ENCODE measurements around the gene IL17A. TPM values are rescaled to one million over a fixed set of nuclear protein-coding genes. Genes with fewer than 3 reads are reported as not detected.
A peak's percentile ranks its signal among the peaks of the same experiment; 100 is the strongest.

The IL17A gene
- total and polyA plus RNA-seq, 4 experiments from 2014 or later = 0.13 to 0.16 TPM; not detected in 2

- Histone ChIP-seq H3K9me3 (ENCODE audit: control insufficient read depth in 1 of 2, low read length in 2 of 2) (no peaks in the 10 kb centered on the region), H3K36me3 (ENCODE audit: insufficient read depth, low read length) (no peaks in the 10 kb centered on the region), H3K27ac (ENCODE audit: low read depth, low read length) (no peak overlapping the region), H3K27me3 (ENCODE audit: insufficient read depth, low read length) (no peaks in the 10 kb centered on the region), H3K4me3 (ENCODE audit: low read length in 2 of 2) (no peak overlapping the region), H3K4me1 (ENCODE audit: insufficient read depth, low read length) (no peaks in the 10 kb centered on the region)
- H3K9me3 Mint-ChIP-seq = no peaks in the 10 kb centered on the region
- intact Hi-C loops (cut with micrococcal nuclease) = no loop called here
- H3K27ac Mint-ChIP-seq = no peak overlapping the region
- ChIA-PET CTCF (ENCODE audit: partially characterized antibody) (no interaction called here), POLR2A (ENCODE audit: partially characterized antibody) (no interaction called here)
- peaks cover 12 to 32% of the 10 kb centered on the region in 2 donors for H3K27me3 Mint-ChIP-seq
- DNase-seq = no peak
- H3K4me3 Mint-ChIP-seq = no peak overlapping the region
- H3K4me1 Mint-ChIP-seq = peaks cover 0 to 1% (median 0%) of the 10 kb centered on the region in 4 donors
- H3K36me3 Mint-ChIP-seq = no peaks in the 10 kb centered on the region
These were observed 41.7 kb upstream of the IL17A start for GRCh38 chr6:52144196-52145076.

GRCh38 chr6:52146851-52147445 lies 39.2 kb upstream of the IL17A start:
- no peaks in the 10 kb centered on the region for H3K36me3 ChIP-seq (ENCODE audit: insufficient read depth, low read length)
- H3K27me3 ChIP-seq (ENCODE audit: insufficient read depth, low read length) = no peaks in the 10 kb centered on the region
- intact Hi-C loops (cut with micrococcal nuclease) = no loop called here
- H3K4me3 Mint-ChIP-seq = no peak overlapping the region
- H3K9me3 Mint-ChIP-seq = no peaks in the 10 kb centered on the region
- H3K4me1 Mint-ChIP-seq = peaks cover 0 to 1% (median 0%) of the 10 kb centered on the region in 4 donors
- POLR2A ChIA-PET (ENCODE audit: partially characterized antibody) = no interaction called here
- H3K27ac ChIP-seq (ENCODE audit: low read depth, low read length) = no peak overlapping the region
- no peak overlapping the region for H3K4me3 ChIP-seq (ENCODE audit: low read length in 2 of 2)
- no peaks in the 10 kb centered on the region for H3K4me1 ChIP-seq (ENCODE audit: insufficient read depth, low read length)
- H3K27ac Mint-ChIP-seq = no peak overlapping the region
- peaks cover 12 to 23% of the 10 kb centered on the region in 2 donors for H3K27me3 Mint-ChIP-seq
- no peak for DNase-seq
- CTCF ChIA-PET (ENCODE audit: partially characterized antibody) = no interaction called here
- no peaks in the 10 kb centered on the region for H3K9me3 ChIP-seq (ENCODE audit: control insufficient read depth in 1 of 2, low read length in 2 of 2)
- H3K36me3 Mint-ChIP-seq = no peaks in the 10 kb centered on the region

GRCh38 chr6:52149076-52149475 lies 37.1 kb upstream of the IL17A start:
- Mint-ChIP-seq H3K27ac (no peak overlapping the region), H3K4me3 (no peak overlapping the region), H3K9me3 (no peaks in the 10 kb centered on the region), H3K36me3 (no peaks in the 10 kb centered on the region), H3K4me1 (peaks cover 0 to 1% (median 0%) of the 10 kb centered on the region in 4 donors), H3K27me3 (peaks cover 10 to 24% of the 10 kb centered on the region in 2 donors)
- Histone ChIP-seq H3K27me3 (ENCODE audit: insufficient read depth, low read length) (no peaks in the 10 kb centered on the region), H3K4me3 (ENCODE audit: low read length in 2 of 2) (no peak overlapping the region), H3K4me1 (ENCODE audit: insufficient read depth, low read length) (no peaks in the 10 kb centered on the region), H3K27ac (ENCODE audit: low read depth, low read length) (no peak overlapping the region), H3K36me3 (ENCODE audit: insufficient read depth, low read length) (no peaks in the 10 kb centered on the region), H3K9me3 (ENCODE audit: control insufficient read depth in 1 of 2, low read length in 2 of 2) (no peaks in the 10 kb centered on the region)
- intact Hi-C loops (cut with micrococcal nuclease) = no loop called here
- ChIA-PET POLR2A (ENCODE audit: partially characterized antibody) (no interaction called here), CTCF (ENCODE audit: partially characterized antibody) (no interaction called here)
- no peak for DNase-seq

- Mint-ChIP-seq H3K27me3 (peaks cover 5 to 20% of the 10 kb centered on the region in 2 donors), H3K9me3 (no peaks in the 10 kb centered on the region), H3K4me3 (no peak overlapping the region), H3K36me3 (no peaks in the 10 kb centered on the region), H3K4me1 (peaks cover 0 to 2% (median 0%) of the 10 kb centered on the region in 4 donors), H3K27ac (no peak overlapping the region)
- Histone ChIP-seq H3K27me3 (ENCODE audit: insufficient read depth, low read length) (no peaks in the 10 kb centered on the region), H3K9me3 (ENCODE audit: control insufficient read depth in 1 of 2, low read length in 2 of 2) (no peaks in the 10 kb centered on the region), H3K4me1 (ENCODE audit: insufficient read depth, low read length) (no peaks in the 10 kb centered on the region), H3K36me3 (ENCODE audit: insufficient read depth, low read length) (no peaks in the 10 kb centered on the region), H3K4me3 (ENCODE audit: low read length in 2 of 2) (no peak overlapping the region), H3K27ac (ENCODE audit: low read depth, low read length) (no peak overlapping the region)
- ChIA-PET CTCF (ENCODE audit: partially characterized antibody) (no interaction called here), POLR2A (ENCODE audit: partially characterized antibody) (no interaction called here)
- intact Hi-C loops (cut with micrococcal nuclease) = no loop called here
- DNase-seq = no peak
These were observed 36.2 kb upstream of the IL17A start for GRCh38 chr6:52149949-52150348.

GRCh38 chr6:52152070-52152423 lies 34.1 kb upstream of the IL17A start:
- no peak overlapping the region for H3K4me3 ChIP-seq (ENCODE audit: low read length in 2 of 2)
- no peaks in the 10 kb centered on the region for H3K9me3 ChIP-seq (ENCODE audit: control insufficient read depth in 1 of 2, low read length in 2 of 2)
- no peaks in the 10 kb centered on the region for H3K9me3 Mint-ChIP-seq
- H3K4me1 Mint-ChIP-seq = peaks cover 0 to 9% (median 4%) of the 10 kb centered on the region in 4 donors
- H3K4me3 Mint-ChIP-seq = no peak overlapping the region
- ChIA-PET CTCF (ENCODE audit: partially characterized antibody) (no interaction called here), POLR2A (ENCODE audit: partially characterized antibody) (no interaction called here)
- no peak overlapping the region for H3K27ac ChIP-seq (ENCODE audit: low read depth, low read length)
- H3K27me3 Mint-ChIP-seq = peaks cover 0 to 18% of the 10 kb centered on the region in 2 donors
- no peaks in the 10 kb centered on the region for H3K36me3 ChIP-seq (ENCODE audit: insufficient read depth, low read length)
- no peak for DNase-seq
- intact Hi-C loops (cut with micrococcal nuclease) = no loop called here
- H3K27ac Mint-ChIP-seq = no peak overlapping the region
- no peaks in the 10 kb centered on the region for H3K36me3 Mint-ChIP-seq
- H3K4me1 ChIP-seq (ENCODE audit: insufficient read depth, low read length) = peaks cover 4% of the 10 kb centered on the region
- H3K27me3 ChIP-seq (ENCODE audit: insufficient read depth, low read length) = no peaks in the 10 kb centered on the region

- Mint-ChIP-seq H3K36me3 (no peaks in the 10 kb centered on the region), H3K4me3 (no peak overlapping the region), H3K27me3 (peaks cover under 1 to 14% of the 10 kb centered on the region in 2 donors), H3K27ac (no peak overlapping the region), H3K9me3 (no peaks in the 10 kb centered on the region), H3K4me1 (peaks cover 0 to 9% (median 4%) of the 10 kb centered on the region in 4 donors)
- Histone ChIP-seq H3K27ac (ENCODE audit: low read depth, low read length) (no peak overlapping the region), H3K4me3 (ENCODE audit: low read length in 2 of 2) (no peak overlapping the region), H3K27me3 (ENCODE audit: insufficient read depth, low read length) (no peaks in the 10 kb centered on the region), H3K4me1 (ENCODE audit: insufficient read depth, low read length) (peaks cover 4% of the 10 kb centered on the region), H3K36me3 (ENCODE audit: insufficient read depth, low read length) (no peaks in the 10 kb centered on the region), H3K9me3 (ENCODE audit: control insufficient read depth in 1 of 2, low read length in 2 of 2) (no peaks in the 10 kb centered on the region)
- POLR2A ChIA-PET (ENCODE audit: partially characterized antibody) = no interaction called here
- intact Hi-C loops (cut with micrococcal nuclease) = no loop called here
- CTCF ChIA-PET (ENCODE audit: partially characterized antibody) = no interaction called here
- DNase-seq = peak in 2 of 5 donors; percentile 2 to 33
These were observed 33.4 kb upstream of the IL17A start for GRCh38 chr6:52152711-52153160.

GRCh38 chr6:52154381-52154780 lies 31.8 kb upstream of the IL17A start:
- Histone ChIP-seq H3K9me3 (ENCODE audit: control insufficient read depth in 1 of 2, low read length in 2 of 2) (no peaks in the 10 kb centered on the region), H3K27me3 (ENCODE audit: insufficient read depth, low read length) (no peaks in the 10 kb centered on the region), H3K27ac (ENCODE audit: low read depth, low read length) (no peak overlapping the region), H3K36me3 (ENCODE audit: insufficient read depth, low read length) (no peaks in the 10 kb centered on the region), H3K4me3 (ENCODE audit: low read length in 2 of 2) (no peak overlapping the region), H3K4me1 (ENCODE audit: insufficient read depth, low read length) (peaks cover 4% of the 10 kb centered on the region)
- Mint-ChIP-seq H3K36me3 (no peaks in the 10 kb centered on the region), H3K4me1 (peaks cover 0 to 9% (median 4%) of the 10 kb centered on the region in 4 donors), H3K9me3 (no peaks in the 10 kb centered on the region), H3K27me3 (peaks cover 5 to 14% of the 10 kb centered on the region in 2 donors), H3K4me3 (no peak overlapping the region), H3K27ac (no peak overlapping the region)
- intact Hi-C loops (cut with micrococcal nuclease) = no loop called here
- DNase-seq = no peak
- POLR2A ChIA-PET (ENCODE audit: partially characterized antibody) = no interaction called here
- CTCF ChIA-PET (ENCODE audit: partially characterized antibody) = no interaction called here
